Uterus (tissue), 2 donors: ENCODE data around the gene SH3PXD2A.

Experiments used
- CTCF ChIP-seq, 4 experiments: fragments of 200-600 bp in 2 of 4; fragments of 450-650 bp in 2 of 4; sonication (generic) in 2 of 4; IDR thresholded peaks; one replicate each; pipeline ENCODE4 v1.5.1; 2016 to 2019; ENCODE audit warnings: antibody characterized with exemption in 4 of 4, mild to moderate bottlenecking in 2 of 4, moderate library complexity in 1 of 4
- POLR2A ChIP-seq, 2 donors: fragments of 450-650 bp; IDR thresholded peaks; one replicate each; pipeline ENCODE4 v1.6.1; 2016; ENCODE audit warnings: antibody characterized with exemption in 2 of 2, mild to moderate bottlenecking in 1 of 2, moderate library complexity in 1 of 2

GRCh38 chr10:103816431-103816830, 38.9 kb downstream of the SH3PXD2A start:
- TF ChIP-seq CTCF (IDR thresholded peaks at IDR 0.05) (no peak), POLR2A (IDR thresholded peaks at IDR 0.05) (no peak)
